CD1c-positive myeloid dendritic cell (primary cell): Measurements from ENCODE around the gene TRAK1.

Experiments
- DNase-seq: peaks from one replicate; pipeline ENCODE4 v3.0.0-alpha.2; 2016; ENCODE audit errors: extremely low spot score

Gene TRAK1

DNA sequence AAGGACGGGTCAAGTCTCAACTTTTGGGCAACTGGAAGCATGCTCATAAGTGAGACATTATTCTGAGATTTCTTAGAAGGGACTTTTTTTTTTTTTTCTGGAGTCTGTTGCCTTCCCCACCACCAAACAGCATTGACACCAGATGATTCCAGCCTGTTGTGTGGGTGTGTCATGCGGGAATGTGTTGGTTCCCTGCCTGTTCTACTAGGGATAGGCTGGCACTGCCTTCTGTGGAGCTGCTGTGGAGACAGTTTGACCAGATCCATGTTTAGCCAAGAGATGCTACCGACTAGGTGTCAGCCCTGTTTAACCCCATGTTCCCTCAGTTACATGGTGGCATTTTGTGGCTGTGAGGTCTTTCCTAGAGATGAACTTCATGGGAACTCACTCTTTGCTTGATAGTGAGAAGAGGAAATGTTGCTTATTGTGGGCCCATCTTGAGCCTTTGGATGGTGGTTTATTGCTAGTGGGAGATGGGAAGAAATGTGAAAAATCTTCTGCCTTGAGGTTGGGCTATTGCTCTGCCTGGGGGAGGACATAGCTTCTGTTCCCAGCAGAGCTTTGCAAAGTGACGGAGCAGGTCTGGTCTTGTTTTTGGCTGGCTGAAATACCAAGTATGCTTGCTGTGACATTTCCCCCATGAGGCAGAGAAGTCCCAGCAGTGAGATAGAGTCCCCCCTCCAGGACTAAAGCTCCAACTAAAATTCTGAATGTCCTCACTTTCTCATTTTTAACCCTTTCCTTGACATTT lies 31.3 kb downstream of the TRAK1 start:
- DNase-seq = no peak

DNA sequence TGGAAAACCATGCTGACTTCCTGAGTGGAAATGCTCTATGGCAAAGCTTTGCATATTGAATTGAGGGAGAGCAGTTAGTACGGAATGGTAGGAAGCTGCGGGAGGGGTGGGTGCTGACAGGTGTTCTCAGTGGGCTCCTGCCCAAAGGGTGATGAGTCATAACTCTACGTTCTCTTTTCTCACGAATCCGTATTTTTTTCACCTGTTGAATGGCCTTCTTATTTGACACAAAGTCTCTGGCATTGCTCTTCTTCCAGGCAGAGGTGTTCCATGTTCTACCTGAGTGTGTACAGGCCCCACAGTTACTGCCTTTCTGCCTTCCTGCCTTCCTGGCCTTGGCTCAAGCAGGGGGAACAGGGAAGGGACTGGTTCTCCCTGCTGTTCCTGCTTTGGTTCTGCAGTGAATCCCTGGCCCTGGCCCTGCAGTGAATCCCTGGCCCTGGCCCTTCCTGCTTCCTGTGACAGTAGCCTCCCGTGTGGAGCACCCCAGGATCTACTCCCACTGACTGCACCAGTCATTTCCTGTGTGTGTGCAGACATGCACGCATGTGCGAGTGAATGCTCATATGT lies 31.9 kb downstream of the TRAK1 start:
- no peak for DNase-seq

DNA sequence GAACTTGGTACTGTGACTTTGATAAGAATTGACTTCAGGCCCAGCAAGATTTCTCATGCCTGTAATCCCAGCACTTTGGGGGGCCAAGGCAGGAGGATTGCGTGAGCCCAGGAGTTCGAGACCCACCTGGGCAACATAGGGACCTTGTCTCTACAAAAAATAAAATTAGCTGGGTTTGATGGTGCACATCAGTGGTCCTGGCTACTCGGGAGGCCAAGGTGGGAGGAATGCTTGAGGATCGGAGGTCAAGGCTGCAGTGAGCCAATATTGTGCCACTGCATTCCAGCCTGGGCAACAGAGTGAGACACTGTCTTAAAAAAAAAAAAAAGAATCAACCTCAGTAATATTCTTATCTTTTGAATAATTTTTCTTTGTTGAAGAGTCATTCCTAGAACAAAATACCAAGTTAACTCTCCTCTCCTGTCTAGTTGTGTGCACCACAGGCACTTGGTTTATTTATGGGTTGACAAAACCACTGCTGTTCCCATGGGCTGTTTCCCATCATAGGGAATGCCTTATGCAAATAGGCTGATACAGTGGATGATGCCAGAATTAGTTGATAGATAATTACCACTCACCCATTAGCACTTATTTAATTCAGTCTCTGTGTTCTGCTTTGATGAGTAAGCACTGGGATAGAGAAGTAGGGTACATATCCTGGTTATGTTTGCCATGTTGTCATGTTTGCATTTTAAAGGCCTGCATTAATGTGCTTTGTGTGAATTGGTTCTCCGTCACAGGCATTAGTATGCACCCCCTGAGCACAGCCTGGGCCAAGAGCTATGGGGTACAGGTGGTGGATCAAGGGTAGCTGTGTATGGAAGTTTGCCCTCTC lies 32.9 kb downstream of the TRAK1 start:
- DNase-seq = no peak

DNA sequence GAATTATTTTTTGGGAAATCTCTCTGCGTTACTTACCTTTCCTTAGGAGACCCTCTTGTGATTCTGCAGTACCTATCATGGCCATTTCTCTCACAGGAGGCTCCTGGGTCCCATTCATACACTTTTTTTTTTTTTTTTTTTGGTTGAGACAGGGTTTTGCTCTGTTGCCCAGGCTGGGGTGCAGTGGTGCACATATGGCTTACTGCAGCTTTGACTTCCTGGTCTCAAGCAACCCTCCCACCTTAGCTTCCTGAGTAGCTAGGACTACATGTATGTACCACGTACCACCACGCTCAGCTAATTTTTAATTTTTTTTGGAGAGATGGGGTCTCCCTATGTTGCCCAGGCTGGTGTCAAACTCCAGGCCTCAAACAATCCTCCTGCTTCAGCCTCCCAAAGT lies 36.1 kb downstream of the TRAK1 start:
- DNase-seq = no peak

DNA sequence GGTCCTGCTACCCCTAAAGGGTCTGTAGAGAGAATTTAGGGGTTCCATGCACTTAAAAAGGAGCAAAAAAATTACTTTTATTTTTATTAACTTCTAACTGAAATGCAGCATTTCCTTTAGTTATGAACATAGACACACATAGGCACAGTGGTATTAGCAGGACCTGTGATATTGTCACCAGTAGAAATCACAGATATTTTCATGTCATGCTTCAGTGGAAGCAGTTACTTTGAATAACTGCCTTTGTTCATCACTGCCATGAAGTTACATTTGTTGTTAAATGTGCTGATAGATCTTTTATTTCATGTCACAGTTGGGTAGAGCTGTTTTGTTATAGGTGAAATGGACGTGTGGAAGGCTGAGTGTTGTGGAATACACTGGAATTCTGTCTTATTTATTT lies 37.4 kb downstream of the TRAK1 start:
- no peak for DNase-seq

DNA sequence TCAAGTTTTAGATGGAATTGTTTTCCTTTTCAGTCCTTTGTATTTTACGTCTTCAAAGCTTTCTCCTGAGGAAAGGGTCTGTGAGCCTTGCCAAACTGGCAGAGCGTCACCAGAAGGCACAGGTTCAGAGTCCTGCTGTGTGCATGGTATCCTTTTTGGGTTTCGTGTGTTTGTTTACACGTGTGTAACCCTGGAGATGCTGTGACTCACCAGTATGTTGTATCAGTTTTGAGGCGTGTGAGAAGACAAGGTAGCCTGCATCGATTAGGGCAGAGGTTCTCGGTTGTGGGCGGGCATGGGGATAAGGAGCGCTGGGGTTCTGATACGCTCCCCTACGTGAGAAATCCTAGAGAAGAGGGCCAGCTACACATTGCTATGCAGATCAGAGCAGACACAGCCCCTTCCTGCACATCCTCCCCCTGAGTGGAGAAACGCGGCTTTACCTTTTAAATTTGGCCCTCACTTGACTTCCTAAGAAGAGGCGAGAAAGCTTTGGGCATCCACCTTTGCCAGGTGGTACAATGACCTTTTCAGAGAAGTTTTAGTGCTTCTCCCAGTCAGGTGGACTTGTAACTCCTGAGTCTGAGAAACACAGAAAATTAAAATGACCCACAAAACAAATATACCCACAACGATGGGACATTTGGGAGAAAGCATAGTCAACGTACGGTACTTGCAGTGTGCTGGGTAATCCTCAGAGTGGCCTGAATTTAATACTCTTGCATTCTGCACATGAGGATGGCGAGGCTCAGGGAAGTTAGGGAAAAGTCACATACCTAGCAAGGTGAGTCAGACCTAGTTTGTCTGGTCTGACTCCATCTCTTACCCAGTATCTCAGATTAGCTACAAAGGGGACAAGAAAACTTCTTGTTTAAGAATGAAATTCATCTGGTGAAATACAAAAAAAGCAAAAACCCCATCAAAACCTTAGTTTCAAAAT lies 38.1 kb downstream of the TRAK1 start:
- no peak for DNase-seq

DNA sequence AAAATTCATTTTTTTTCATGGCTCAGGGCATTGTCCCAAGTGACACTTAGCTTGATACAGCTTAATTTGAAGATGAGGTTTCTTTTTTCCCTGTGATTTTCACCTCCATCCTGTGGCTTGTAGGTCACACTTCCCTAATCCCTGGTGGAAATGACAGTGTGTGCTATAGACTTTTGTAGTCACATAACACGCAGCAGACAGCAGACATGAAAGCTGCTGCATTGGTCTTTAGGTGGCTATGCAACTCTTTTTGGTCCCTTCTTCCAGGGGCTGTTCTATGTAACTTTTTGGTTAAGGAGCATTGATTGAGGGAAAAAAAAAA lies 38.8 kb downstream of the TRAK1 start:
- no peak for DNase-seq

DNA sequence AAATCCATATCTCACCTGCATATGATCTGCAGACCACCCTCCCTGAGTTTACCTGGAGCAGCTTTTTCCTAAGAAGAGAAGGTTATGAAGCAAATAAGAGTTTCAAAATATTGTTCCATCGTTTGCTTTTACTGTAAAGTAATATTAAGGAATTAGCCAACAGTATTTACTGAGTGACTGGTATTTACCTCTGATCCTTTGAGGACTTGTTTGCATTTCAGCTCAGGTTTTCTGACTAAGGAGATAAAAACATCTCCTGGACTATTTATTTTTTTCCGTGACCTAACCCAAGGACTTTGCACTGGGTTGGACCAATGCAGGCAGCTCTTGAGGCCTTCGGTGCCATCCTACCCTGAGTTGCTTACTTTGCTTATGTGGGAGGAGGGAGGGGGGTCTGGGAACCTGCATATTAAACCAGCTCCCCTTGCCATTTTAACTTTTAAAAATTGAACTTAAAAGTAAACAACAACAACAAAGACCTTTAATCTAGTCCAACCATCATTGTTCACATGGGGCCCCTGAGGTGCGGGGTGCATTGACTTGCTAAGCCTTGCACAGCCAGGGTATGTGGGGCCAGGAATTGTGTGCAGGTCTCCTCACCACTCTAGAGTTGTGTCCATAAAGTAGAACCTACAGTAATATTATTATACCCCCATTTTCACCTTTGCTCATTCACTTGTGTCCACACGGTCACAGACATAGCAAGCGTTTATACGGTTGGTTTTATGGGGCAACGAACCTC lies 39.3 kb downstream of the TRAK1 start:
- no peak for DNase-seq

DNA sequence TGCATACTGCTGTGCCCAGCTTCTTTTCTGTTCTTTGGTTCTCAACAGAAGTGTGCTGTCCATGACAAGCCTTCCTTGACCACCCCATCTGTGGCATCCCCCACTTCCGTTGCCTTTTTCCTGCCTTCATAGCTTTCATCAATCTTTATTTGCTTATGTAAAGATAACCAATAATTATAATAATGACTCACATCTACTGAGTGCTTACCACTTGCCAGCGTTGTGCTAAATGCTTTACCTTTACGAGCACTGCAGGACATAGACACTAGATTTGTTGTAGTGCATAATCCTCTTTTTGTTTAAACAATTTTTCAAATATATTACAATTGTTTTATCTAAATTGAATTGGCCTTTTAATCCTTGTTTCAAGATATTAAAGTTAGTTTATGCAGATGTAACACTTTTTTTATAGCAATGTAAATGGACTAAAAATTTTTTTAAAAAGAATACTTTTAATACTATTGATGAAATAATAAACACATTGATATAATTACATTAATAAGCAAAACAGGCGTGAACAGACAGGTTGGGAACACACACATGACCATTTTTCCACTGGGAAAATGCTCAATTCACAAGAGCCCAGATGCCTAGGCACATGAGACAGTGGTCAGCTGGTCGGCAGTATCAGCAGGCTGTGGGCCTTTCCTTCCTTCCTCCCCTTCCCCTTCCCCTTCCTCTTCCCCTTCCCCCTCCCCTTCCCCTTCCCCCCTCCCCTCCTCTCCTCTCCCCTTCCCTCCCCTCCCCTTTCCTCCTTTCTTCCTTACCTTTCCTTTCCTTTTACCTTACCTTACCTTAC lies 42.5 kb downstream of the TRAK1 start:
- no peak for DNase-seq

DNA sequence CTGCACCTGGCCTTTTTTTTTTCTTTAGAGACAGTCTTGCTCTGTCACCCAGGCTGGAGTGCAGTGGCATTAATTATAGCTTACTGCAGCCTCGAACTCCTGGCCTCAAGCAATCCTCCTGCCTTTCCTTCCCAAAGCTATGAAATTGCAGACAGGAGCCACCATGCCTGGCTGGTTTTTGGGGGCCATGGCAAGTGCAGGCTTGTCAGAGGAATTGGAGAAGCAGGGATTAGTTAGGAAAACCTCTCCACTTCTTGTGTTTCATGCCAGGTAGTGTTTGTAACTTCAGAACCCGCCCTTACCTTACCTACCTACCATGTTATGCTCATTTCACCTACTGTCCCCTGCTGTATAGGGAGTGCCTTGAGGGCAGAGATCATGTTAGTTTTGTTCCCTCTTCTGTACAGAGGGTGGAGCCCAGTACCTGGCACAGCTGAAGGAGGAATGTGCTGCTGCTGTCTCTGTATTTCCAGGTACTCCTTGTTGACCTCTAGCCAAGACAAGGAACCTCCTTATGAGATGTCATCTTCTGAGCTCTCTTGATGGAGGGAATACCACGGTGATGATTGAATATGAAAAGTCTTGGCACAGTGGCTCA lies 43.8 kb downstream of the TRAK1 start:
- DNase-seq = no peak

DNA sequence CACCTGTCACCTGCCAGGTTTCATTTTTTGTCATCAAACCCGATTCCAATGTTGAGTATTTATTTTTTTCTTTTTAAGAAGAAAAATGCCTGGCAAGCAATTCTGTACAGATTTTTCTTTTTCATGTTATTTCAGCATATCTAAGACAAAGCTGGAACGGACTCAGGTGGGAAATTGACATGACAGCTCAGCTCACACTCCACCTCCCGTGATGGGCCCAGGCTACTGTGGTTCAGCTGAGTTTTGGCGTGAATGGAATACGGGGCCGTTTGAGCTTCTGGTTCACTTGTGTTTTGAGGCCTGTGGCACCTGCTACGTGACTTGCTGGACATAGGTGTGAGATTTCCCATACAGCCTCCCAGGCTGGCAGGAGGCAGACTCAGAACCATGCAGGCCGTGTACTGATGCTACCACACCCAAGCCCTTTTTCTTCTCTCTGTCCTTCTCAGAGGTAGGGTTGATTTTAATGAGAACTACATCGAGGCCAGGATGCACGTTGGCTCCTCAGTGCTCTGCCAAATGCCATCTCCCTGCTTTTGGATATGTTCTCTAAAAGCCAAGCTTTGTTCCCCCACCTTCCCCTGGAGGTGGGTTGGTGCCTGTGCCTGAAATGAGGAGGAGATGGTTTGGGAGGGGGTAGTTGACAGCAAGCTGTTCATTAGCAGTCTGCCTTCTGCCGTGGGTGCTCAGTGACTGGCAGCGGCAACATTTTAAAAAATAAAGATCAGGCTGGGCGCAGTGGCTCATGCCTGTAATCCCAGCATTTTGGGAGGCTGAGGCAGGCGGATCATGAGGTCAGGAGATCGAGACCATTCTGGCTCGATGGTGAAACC lies 48.7 kb downstream of the TRAK1 start:
- no peak for DNase-seq

DNA sequence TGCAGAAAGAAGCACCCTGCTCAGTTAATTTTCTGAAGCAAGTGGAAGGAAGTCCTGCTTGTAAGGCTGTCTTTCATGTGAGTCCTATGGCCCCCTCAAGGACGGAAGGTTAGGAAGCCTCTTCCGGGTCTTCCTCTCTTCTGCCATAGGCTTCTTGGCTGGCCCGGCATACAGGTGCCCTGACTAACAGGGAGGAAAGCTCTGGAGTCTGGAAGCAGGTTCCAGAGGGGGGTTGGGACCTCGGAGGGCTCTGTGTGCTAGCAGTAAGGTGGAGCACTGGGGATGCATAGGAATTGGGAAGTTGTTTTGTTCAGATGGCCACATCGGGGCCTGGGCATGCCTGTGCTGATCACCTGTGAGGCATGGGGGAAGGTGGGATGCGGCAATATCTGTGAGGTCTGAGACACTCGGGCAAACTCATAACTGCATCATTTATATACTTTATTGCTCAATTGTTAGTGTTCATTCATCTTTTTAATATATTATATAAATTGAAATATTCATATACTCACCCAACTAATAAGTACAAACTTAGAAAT lies 49.6 kb downstream of the TRAK1 start:
- no peak for DNase-seq

DNA sequence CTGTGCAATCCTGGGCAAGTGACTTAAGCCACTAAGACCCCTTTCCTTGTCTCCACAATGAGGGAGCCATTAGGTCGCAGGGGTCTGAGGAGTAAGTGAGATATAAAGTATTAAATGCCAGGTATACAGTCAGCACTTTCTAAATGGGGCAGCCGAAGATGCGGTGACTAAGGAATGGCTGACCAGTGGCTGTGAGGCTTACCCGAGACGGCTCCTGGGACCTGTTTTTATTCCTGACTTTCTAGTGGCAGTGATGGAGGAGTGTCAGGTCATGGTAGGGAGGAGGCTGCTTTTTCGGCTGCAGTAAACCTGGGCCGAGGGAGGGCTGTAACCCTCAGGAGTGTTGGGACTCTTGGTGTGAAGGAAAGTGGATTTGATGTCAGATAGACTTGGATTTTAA lies 52.3 kb downstream of the TRAK1 start:
- no peak for DNase-seq

DNA sequence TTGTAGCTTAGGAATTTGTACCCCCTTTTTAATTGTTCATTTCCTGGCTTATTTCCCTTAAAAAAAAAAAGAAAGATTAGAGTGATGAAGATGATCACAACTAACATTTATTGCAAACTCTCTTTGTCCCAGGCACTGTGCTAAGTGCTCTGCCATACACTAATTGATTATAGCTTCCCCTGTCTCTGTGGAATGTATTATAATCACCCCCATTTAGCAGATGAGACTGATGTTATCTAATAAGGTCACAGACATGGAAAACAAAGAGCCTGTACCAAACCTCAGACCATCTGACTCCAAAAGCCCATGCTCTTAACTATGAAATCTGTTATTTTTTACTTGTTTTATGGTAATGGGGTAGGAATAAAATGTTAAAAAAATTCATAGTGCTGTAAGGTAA lies 53.1 kb downstream of the TRAK1 start:
- DNase-seq = no peak

DNA sequence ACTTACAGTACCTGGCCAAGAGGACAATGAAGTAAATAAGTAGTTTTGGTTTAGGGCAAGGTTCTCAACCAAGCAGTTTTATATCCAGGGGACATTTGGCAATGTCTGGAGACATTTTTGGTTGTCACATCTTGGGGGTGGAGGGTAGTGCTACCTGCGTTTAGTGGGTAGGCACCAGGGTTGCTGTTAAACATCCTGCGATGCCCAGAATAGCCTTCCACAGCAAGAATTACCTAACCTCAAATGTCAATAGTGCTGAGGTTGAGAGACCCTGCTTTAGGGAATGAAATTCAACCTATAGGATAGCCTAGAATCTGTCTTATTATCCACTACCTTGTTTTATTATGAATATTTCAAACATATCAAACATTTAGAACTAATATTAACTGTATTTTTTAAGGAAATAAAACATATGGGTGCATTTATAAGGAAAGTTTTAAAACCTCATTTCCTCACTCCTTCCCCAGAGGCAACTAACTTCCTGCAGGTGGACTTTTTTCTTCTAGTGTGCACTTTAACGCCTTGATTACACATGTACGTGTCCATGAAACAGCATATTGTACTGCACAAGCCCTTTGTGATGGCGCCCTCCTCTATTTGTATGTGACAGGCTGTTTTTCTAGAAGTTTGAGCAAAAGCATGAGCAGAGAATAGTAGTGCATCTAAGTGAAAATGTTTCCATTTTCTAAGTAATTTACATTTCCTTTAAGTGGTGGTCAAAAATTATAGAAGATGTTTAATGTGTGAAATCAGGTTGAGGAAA lies 57.1 kb downstream of the TRAK1 start:
- DNase-seq = no peak

DNA sequence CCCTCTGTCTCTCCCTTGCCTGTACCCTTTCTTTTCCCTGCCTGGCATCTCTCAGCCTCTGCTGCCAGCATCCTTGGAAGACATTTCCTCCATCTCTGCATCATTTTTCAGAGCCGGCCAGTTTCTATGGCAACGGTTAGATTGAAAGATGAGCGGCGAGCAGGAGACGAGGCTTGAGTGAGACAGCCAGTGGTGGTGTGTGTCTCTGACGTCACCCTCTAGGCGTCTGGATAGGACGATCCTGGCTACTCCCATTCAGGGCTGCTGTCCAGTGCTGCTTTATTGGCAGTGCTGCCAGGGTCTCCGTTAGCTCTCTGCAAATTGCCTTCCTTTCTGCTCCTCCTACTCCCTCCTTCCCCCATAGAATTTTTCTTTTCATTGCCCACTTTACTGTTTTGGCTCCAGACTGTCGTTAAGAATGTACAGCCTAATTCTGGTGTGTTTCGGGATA lies 57.9 kb downstream of the TRAK1 start:
- no peak for DNase-seq

DNA sequence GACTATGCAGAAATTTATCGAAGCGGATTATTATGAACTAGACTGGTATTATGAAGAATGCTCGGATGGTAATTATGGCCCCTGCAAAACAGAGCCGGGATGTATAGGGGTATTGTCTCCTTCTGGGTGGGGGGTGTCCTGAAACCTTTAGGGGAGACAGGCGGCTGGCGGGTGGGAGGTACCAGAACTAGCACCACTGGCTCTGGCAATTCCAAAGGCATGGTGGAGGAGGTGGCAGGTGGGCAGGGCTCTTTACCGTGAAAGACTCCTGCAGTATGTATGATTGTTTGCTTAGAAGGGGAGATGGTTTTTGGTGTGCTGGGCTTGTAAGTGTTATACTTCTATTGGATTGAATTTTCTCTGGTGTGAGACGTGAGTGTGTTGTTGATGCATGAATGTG lies 58.4 kb downstream of the TRAK1 start:
- DNase-seq = no peak

DNA sequence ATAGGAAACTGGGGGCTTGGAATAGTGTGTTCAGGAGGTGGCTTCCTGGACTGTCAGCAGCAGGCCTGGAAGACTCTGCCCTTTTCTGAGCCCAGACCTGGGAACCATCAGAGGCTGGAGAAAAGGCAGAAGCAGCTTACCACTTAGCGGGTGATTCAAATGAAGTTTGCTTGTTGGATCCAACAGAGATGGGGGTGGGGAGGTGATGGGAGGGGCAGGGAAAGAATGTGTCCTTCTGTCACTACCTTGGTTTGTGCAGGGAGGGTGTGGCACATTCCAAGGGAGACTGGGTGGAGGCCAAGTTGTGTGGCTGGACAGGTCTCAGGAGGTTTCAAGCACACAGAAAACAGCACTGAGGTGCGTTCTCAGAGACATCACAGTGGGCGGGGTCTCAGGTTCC lies 58.8 kb downstream of the TRAK1 start:
- DNase-seq = no peak
